Endothelial cell of umbilical vein (primary cell): Measurements from ENCODE around the gene TPSB2.

Experiments
- EZH2 ChIP-seq: IDR thresholded peaks from 2 replicates; pipeline ENCODE4 v1.6.1; 2012; ENCODE audit warnings: borderline replicate concordance, low read depth, mild to moderate bottlenecking, moderate library complexity, low read length, inconsistent platforms; ENCODE audit not compliant: severe bottlenecking
- GATA2 ChIP-seq: IDR thresholded peaks from 2 replicates; pipeline ENCODE4 v1.7.0; 2011; ENCODE audit warnings: low read depth, mild to moderate bottlenecking, moderate library complexity, mixed read lengths, low read length; ENCODE audit not compliant: insufficient read length, insufficient read depth
- JUN ChIP-seq: IDR thresholded peaks from 2 replicates; pipeline ENCODE4 v1.6.1; 2011; ENCODE audit warnings: borderline replicate concordance, low read depth; ENCODE audit not compliant: insufficient read length, insufficient read depth
- MYC ChIP-seq: IDR thresholded peaks from one replicate; pipeline ENCODE4 v1.6.1; 2011; ENCODE audit warnings: mild to moderate bottlenecking, low read depth, low read length
- POLR2A ChIP-seq: IDR thresholded peaks from 2 replicates; pipeline ENCODE4 v1.6.1; 2012; ENCODE audit warnings: low read depth, mild to moderate bottlenecking, control low read depth, low read length
- POLR2AphosphoS5 ChIP-seq: IDR thresholded peaks from 2 replicates; pipeline ENCODE4 v1.6.1; 2012; ENCODE audit warnings: low read depth, mild to moderate bottlenecking, control low read depth, low read length, moderate library complexity; ENCODE audit not compliant: insufficient read depth
- TF ChIP-seq, protein P1 (sequence below), 2 donors: IDR thresholded peaks; 1 replicate in 1 of 2; 2 replicates in 1 of 2; pipeline ENCODE4 v1.5.1; 2011; ENCODE audit warnings: low read length in 2 of 2, mild to moderate bottlenecking in 2 of 2, moderate library complexity in 2 of 2, control low read depth in 1 of 2, inconsistent platforms in 1 of 2, low read depth in 1 of 2; ENCODE audit not compliant: insufficient read depth in 1 of 2; ENCODE audit errors: extremely low read depth in 1 of 2
- TF ChIP-seq, protein P2 (sequence below): IDR thresholded peaks from 2 replicates; pipeline ENCODE4 v1.6.1; 2011; ENCODE audit not compliant: insufficient read depth, insufficient read length

DNA sequence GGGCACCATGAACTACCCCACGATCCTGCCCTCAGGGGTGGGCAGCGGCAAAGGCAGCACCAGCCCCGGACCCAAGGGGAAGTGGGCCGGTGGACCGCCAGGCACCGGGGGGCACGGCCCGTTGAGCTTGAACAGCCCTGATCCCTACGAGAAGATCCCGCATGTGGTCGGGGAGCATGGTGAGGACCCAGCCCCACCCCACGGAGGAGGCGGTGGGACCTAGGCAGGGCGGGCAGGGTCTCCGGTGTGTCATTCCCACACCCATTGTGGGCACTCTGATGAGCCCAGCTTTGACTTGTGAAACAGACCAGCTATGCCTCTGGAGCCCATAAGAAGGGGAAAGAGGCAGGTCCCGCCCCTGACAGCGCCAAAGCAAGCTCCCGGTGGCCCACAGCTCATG, 27.7 kb downstream of the TPSB2 start:
- TF ChIP-seq POLR2A (no peak), EZH2 (no peak), POLR2AphosphoS5 (no peak), MYC (no peak), GATA2 (no peak), JUN (no peak)
- TF ChIP-seq, protein P1, sequence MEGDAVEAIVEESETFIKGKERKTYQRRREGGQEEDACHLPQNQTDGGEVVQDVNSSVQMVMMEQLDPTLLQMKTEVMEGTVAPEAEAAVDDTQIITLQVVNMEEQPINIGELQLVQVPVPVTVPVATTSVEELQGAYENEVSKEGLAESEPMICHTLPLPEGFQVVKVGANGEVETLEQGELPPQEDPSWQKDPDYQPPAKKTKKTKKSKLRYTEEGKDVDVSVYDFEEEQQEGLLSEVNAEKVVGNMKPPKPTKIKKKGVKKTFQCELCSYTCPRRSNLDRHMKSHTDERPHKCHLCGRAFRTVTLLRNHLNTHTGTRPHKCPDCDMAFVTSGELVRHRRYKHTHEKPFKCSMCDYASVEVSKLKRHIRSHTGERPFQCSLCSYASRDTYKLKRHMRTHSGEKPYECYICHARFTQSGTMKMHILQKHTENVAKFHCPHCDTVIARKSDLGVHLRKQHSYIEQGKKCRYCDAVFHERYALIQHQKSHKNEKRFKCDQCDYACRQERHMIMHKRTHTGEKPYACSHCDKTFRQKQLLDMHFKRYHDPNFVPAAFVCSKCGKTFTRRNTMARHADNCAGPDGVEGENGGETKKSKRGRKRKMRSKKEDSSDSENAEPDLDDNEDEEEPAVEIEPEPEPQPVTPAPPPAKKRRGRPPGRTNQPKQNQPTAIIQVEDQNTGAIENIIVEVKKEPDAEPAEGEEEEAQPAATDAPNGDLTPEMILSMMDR (IDR thresholded peaks at IDR 0.05; ENCODE audit: extremely low read depth in 1 of 2, insufficient read depth in 1 of 2, low read depth in 1 of 2, low read length in 2 of 2): no peak
- TF ChIP-seq, protein P2, sequence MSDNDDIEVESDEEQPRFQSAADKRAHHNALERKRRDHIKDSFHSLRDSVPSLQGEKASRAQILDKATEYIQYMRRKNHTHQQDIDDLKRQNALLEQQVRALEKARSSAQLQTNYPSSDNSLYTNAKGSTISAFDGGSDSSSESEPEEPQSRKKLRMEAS: no peak
